GM21423 (cell line): ENCODE data around the gene USP3.

Experiments used
- ATAC-seq: cut with Tn5 transposase; IDR thresholded peaks from one replicate; pipeline ENCODE4 v1.9.1; 2021; ENCODE audit warnings: mild to moderate bottlenecking, moderate library complexity; ENCODE audit not compliant: unreplicated experiment

Gene USP3

DNA sequence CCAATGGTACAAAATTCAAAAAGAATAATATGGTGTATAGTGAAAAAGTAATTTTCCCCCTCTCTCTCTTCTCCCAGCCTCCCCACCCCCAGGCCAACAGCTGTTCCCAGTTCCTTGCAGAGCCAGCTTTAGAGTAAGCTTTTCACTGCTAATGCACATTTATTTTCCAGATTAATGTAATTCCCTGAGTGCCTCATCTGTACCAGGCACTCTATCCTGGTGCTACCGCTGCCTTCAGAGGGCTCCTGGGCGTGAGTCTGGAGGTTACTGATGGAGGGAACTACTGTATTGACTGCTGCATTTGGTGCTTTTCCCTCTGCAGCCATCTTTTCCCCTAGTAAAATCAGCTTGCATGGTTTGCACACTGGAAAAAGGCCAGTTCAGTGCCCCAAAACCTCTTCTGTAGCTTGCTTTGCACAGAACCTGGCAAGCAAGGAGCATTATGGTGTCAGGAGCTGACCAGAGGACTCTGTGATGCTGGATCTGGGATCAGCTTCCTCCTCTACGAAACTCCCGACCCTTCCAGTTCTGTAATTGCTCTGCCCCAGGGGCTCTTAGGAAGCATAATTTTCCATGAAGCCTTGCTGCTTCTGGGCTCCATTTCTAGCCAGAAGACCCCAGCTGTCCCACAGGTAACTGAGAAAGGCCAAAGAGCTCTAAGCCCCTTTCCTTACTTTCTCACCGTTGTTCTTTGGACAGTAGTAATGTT is 8.5 kb upstream of the USP3 start:
- no peak for ATAC-seq

DNA sequence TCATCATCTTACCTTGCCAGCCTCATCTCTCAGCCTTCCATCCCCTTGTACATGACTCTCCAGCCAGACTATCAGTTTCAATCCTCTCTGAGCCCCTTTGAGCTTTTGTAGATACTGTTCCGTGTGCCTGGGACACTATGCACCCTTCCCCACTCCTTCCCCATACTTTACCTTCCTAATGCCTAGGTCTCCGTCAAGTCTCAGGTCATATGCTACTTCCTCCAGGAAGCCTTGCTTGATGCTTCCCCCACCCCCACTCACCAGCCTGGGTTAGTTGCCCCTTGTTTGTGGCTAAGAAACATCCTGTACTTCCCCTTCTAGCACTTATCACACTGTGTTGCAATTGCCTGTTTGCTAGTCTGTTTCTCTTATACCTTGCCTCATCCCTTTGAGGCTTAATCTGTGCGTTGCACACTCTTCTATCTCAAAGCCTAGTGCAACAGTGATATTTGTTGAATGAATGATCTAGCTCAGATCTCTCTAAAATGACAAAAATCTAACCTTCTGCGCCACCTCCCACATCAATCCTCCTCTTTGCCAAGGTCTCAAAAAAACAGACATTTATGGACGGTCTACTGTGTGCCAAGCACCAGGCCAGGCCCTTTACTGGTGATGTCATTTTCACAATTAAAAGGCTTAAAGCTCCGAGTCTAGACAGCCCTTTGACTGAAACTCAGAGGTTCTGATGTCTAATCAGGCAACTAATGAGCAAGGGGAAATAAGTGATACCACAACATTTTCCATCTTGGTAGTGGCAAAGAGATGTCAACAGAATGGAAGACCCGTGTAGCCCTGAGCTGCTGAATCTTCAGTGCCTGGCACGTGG is 6.5 kb upstream of the USP3 start:
- no peak for ATAC-seq

DNA sequence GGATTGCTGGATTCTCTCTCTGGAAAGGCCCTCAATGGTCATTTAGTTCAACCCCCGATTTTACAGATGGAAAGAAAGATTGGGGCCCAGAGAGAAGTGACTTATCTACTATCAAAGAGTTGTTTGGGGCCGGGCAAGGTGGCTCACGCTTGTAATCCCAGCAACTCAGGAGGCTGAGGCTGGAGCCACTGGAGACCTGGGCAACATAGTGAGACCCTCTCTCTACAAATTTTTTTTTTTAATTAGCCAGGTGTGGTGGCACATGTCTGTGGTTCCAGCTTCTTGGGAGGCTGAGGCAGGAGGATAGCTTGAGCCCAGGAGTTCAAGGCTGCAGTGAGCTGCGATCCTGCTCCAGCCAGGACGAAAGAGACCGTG is 5.2 kb upstream of the USP3 start:
- no peak for ATAC-seq

DNA sequence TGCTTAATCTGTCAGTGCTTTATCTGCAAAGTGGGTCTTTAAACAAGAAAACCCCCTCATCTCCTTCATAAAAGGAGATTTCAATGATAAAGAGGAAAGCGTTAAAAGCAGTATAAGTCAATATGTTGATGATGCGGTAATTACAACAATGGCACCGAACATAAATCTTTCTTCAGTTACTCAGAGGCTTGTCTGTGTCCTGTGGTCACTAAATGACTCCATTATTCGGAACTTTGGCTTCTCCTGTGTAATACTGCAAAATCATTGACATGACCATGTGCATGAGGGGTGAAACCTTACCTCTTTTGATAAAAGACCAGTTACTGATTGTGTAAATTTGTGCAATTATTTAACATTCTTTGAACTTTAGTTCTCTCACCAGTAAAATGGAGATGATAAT is 4.8 kb upstream of the USP3 start:
- ATAC-seq, result no peak

DNA sequence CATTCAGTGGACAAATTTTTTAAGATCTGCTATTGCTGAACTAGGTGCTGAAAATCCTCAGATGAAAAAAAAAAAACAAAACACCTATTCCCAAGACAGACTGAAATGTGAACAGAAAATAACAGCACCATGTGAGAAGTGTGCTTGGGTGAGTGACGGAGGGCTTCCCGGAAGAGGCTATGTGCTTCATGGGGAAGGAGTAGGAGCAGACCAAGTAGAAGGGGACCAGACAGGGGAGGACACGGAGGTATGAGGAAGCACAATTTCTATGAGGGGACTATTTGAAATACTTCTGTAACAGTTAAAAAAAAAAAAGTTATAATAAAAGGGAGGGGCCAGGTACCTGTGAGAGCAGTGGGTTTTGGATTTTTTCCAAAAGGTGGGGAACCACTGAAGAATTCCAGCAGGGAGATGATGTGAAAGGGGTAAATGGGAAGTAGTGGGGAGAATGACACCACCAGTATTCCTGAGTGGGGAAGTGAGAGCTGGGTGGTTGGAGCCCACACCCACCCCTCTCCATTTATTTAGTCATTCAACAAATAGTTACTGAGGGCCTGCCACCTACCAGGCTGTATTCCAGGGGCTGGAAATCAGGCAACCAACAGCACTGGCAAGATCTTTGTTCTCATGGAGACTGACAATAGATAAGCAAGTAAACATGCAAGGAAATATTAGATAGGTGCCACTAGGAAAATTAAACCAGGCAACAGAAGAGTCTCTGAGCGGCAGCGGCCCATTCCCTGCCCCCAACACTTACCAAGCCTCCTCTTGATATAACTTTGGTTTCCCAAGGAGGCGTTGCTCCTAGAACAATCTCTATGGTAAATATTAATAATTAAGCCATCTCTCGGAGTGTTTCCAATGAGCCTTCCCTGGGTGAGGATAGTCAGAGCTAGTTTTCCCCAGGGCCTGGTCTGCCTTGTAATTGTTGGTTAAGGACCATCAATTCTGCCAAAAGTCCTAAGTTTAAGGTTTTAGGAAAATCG is 3.8 kb upstream of the USP3 start:
- ATAC-seq, result no peak

DNA sequence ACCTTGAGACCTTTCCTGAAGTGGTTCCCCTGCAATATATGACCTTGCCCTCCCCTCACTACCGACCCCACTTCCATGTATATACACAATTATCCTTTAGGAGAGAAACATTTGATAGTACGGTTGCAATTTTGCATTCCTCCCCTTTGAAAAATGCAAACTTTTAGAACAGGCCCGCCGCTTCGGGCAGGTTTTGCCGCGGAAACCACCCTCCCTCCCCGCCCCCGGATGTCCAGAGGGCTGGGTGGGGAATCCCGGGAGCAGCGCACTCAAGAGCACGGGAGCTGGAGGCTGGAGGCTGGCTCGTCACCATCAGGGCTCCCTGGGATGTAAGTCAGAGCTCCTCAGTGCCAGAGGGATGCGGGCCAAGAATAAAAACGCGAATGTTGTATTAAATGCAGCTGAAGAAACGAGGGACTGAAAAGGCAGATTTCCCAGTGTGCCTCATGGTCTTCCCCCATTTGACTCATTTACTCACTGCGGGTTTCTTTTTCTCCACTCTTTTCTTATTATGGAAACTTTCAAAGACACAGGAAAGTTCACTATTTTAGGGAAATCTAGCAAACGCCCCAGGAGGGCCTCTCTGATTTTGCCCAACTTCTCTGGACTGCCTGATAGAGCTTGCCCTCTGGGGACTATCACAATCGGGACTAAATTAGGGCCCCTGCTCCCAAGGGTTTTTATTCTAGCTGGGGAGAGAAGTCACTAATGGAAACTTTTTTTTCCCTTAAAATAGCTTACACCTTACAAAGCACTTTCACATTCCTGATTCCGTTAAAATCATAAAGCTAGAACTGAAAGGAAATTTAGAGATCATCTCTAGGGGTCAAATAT is 2.9 kb upstream of the USP3 start:
- ATAC-seq, result no peak

DNA sequence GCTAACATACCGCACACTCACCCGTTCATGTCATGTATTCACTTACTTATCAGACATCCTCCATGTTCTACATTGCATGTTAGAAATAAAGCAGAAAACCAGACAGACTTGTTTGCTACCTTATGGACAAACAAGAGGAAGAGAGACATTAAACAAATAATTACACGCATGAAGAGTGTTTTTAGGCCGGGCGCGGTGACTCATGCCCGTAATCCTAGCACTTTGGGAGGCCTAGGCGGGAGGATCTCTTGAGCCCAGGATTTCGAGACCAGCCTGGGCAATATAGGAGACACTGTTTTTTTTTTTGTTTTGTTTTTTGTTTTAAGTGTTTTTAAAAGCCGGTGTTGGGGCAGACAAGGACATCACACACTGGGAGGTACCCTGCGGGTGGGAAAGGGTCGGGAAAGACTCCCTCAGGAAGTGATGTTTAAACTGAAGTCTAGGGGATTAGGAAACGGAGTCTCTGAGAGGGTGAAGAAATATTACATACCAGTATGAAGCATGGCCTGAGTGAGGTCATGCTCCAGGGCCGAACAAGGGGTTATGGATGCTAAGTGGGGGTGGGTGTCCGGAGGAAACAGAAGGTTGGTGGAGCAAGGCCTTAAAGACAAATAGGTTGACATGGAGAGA is 2.1 kb upstream of the USP3 start:
- ATAC-seq, result no peak

DNA sequence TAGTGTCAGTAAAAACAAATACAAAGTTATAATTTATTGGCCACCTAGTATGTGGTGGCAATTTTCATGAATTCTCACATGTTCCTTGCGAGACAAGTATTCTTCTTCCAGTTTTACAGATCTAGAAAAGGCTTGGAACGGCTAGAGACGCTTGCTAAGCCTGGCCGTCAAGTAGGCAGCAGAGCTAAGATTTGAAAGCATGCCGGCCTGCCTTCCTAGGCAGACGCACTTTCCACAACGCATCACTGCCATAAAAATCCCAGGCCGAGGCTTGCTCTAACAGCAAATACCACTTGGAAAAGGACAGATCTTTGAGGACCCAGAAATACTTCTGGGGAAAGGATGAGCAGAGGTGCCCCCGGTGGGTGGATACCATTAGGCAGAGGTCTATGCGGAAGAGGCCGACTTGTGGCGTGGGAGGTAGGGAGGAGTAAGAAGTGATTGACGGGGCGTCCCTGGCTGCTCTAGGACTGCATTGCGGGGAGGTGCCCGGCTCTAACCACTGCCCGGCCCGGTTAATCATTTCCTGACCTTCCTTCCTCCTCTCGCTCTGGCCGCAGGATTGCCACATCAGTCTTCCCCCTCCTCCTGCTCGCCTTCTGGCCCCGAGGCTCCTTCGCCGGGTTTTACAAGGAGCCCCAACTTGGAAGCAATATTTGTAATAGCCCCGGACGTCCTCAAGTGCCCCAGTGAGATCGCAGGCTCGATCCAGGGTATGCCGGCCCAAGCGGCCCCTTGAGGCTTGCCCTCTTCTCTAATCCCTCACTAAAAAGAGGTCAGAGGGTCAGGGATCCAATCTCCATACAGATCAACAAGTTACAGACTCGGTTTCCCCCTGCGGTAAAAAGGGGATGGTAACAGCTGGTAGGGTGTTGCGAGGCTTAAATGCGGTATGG is 1.3 kb upstream of the USP3 start:
- ATAC-seq, result peak; percentile 46

DNA sequence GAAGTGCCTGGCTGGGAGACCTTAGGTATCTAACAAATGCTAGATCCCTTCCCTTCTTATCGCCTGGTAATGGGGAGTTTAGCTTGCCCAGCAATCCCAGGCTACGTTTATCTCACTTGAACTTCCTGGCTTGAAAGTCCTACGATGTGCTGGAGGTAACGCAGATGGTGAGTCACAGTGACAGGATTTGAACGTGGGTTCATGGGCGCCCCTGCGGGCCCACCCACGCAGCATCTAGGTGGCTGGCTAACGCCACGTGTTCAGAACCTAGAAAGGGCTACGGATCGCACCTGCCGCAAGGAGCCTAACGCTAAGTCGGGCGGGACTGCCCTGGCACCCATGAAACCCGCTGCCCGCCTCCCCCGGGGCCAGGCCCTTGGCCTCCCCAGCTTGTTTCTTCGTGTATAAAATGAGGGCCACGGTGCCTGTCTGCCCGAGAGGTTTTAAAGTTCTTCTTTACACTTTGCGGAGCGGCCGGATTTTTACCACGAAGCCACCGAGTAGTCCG is 600 bp upstream of the USP3 start:
- peak; percentile 13 for ATAC-seq

DNA sequence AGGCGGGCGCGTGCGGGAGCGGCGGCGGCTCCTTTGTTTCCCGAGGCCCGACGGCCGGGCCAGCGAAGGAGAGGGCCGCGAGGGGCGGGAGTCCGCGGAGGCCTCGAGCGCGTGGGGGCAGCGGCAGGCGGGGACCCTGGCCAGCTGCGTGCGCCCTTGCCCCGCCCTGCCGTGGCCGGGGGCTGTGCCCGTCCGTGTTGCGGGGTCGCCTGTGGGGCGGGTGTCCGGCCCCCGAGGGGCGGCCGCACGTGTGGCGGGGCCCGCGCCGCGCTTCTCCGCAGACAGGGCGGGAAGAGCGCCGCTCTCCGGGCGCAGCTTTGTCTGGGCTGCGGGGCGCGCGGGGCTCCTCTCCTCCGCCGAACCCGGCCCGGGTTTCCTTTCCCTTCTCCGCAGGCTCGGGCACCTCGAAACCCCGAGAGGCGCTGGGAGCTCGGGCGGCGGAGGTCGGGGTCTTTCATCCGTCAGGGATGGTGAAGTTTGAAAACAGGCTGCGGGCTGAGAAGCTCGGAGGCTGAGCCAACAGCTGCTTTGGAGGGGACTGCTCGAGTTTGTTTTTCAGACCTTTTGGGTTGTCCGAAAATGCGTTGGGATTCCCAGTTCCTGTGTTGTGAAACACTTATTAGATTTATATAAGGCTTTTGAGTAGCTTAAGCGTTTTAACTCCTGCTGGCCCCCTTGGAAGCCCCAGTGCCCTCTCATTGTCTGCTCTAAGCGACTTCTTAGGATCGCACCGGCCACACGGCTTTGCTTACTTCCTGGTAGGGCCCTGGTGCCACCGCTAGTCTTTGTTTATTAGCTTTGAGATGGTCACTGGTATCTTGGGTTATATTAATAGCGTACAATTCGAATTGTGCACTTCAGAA is 817 bp downstream of the USP3 start:
- ATAC-seq, result peak; percentile 7

DNA sequence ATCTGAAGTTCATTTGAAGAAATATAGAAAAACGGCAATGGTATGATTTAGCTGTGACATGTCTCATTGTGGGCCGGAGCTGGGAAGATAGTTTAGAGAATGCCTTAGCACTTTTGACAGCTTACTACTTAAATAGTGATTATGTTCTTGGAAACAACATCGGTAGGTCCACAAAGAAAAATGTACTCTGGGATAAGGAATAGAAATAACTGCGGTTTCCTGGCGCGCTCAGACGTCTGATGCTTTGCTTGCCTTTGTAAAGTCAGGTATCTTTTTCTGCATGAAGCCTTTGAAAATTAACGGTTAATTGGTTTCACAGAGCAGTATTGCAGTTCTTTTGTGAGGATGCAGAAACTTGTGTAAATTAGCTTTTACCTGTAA is 1.4 kb downstream of the USP3 start:
- ATAC-seq, result no peak

DNA sequence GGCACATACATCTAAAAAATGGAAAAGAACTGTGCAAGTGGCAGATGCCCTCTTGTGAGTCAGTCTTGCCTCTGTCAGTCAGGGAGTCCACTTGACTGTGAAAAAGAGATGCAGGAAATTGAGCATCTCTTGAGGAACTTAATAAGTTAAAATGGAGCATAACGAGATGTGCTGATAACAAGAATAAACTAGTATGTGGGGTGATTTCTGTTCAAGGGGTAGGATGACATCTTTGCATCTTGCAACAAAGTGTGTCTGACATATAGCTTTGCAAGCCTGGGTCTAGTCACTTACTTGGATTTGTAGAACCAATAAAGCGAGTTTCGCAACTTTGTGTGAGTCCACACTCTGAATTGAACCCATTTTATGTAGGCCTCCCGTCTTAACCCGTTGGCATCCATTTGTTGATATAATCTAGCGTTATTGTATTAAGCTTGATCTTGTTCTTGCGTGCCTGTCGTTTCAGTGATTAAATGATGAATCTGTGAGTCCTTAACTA is 2.2 kb downstream of the USP3 start:
- no peak for ATAC-seq

DNA sequence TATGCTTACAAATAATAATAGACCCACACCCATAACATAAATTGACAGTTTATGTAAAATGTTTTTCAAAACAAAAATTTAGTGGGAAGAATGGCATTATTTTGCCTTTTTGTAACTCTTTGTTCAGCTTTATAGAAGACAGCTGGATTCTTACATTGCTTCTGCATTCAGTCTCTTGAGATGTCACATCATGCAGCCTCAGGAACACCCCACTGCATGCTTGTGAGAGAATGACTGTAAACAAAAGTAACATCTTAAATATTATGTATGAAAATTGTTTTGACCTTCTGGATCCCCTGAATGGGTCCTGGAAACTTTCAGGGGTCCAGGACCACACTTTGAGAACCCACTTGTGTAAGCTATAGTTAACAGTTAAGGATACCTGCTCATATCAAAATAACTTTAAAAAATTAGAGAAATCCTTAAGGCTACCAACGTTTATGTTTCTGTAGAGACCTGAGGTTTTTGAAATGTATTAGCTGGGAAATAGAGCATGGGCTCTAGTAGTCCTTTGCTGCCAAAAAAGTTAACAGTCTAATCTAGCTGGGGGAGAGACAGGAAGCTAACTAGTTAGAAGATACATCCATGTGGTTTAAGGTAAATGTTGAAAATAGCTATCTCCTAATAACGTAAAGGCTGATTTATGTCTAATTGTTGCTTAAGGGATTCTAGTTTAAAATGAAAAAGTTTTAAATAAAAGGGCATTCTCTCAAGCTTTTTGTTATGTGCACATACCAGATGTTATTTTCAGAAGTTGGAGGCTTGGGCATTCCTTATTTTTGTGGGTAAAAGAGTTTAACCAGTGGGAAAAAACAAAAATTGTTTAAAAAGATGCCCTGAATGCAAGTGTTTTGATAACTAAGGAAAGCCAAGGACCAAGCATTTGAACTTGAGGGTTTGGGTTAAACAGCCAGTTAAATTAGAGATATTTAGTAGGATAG is 3.8 kb downstream of the USP3 start:
- no peak for ATAC-seq

DNA sequence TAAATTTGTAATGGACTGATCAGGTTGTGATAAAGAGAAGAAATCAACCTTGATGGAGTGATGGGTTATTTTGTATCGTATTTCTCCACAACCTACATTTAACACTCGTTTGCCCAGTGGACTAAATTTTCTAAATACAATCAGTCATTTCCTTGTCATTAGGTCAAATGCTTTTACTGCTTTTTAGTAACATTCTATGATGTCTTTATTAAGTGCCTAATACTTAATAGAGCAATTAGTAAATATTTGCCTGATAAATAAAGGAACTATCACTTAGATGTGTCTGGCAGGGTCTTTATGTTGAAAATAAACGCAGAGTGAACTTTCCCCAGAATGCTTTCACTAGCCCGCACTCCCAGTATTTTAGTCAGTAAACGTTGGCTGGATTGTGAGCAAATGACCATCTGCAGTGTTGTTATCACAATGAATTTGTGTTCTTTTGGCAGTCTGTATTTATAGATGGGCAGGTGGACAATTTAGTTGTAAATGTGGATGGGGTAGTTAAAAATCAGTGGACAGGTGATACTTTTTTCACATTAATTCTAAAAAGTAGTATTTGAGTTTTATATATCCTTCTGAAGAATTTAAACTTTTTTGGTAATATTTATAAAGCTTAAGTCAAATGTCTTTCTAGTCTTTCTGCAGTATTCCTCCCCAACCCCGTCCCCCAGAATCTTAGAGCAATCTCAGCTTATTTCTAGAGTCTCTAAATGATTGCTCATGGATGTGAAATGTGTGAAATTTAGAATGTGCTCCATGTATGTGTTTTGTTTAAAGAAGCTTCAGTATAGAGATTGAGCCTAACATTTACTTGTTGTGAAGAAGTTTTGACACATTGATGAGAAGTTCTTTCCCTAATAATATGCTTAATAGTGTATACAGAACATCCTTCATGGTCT is 4.9 kb downstream of the USP3 start:
- no peak for ATAC-seq
